Activated CD4-positive, alpha-beta T cell treated with anti-CD3 and anti-CD28 coated beads for 48 hours (primary cell): Measurements from ENCODE around the gene TMEM238.

Source experiments
- DNase-seq: peaks from one replicate; pipeline ENCODE4 v3.0.0-alpha.2; 2020

TMEM238 gene

GRCh38 chr19:55400281-55401087 lies 16.4 kb upstream of the TMEM238 start:
- DNase-seq: no peak

- DNase-seq: no peak
Measured at GRCh38 chr19:55398200-55398925, 14.3 kb upstream of the TMEM238 start.

GRCh38 chr19:55392820-55393761 lies 9.0 kb upstream of the TMEM238 start:
- no peak for DNase-seq

GRCh38 chr19:55391702-55392615 lies 7.9 kb upstream of the TMEM238 start:
- DNase-seq: no peak

DNA sequence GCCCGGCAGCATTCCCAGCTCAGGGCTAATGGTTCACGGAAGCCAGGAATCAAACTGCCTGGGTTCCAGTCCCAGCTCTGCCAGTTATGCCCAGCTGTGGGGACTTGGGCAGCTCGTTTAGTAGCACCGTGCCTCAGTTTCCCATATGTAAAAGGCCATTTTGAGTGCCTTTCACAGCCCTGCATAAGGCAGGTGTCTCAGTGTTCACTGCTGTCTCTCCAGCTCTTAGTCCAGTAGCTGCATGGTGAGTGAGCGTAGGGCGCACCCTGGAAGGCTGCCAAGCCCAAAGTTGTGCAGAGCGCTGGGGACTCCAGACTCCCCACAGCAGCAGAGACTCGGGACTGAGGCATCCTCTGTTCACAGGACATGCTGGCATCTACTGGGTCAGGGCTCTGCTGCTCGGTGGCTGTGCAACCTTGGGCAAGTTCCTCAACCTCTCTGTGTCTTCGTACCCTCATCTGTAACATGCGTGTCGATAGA lies 7.1 kb upstream of the TMEM238 start:
- no peak for DNase-seq

- DNase-seq: no peak
Measured at GRCh38 chr19:55390461-55390880, 6.4 kb upstream of the TMEM238 start.

DNA sequence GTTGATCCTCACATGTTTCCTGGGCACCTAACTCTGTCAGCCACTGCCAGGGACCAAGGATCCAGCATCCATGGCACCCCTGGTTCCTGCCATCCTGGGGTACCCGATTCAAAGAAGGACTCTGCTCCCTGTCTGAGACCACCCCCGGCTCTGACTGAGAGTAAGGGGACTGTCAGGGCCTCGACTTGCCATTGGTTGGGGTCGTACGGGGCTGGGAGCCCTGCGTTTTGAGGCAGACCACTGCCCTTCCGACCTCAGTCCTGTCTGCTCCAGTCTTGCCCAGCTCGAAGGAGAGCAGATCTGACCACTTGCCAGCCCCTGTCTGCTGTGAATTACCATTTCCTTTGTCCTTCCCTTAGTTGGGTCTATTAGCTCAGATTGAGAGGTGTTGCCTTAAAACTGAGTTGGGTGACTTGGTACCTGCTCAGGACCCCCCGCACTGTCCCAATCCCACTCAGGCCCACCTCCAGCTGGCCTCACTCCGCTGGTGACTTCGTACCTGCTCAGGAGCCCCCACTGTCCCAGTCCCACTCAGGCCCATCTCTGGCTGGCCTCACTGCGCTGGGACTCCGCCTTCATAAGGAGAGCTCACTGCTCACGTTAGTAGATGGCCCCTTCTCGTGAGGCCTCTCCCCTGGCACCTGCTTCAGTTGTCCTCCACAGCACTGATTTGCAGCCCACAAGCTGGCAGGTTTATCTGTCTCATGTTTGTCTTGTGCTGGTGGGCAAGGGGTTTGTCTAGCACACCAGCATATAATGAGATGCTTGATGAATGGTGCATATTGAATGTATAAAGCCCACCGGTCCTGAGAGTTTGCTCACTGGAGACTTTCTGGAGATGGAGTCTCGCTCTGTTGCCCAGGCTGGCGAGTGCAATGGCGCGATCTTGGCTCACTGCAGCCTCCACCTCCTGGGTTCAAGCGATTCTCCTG lies 5.6 kb upstream of the TMEM238 start:
- no peak for DNase-seq

DNA sequence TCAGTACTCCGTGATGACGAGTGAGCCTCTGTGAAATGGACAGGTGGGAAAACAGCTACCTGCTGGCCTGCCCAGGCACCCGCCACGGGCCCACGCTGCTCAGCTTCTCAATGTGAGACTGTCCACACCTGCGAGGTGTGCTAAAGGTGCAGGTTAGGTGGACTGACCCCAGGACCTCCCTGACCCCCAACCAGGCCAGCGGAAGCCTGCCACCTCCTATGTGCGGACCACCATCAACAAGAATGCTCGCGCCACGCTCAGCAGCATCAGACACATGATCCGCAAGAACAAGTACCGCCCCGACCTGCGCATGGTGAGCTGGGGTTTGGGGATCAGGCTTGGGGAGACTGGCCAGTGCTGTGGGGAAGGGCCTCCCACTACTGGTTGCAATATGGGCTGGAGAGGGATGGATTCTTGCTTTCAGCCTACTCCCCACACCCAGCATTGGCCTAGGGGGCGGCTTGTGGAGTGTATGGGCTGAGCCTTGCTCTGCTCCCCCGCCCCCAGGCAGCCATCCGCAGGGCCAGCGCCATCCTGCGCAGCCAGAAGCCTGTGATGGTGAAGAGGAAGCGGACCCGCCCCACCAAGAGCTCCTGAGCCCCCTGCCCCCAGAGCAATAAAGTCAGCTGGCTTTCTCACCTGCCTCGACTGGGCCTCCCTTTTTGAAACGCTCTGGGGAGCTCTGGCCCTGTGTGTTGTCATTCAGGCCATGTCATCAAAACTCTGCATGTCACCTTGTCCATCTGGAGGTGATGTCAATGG lies 3.8 kb upstream of the TMEM238 start:
- no peak for DNase-seq

DNA sequence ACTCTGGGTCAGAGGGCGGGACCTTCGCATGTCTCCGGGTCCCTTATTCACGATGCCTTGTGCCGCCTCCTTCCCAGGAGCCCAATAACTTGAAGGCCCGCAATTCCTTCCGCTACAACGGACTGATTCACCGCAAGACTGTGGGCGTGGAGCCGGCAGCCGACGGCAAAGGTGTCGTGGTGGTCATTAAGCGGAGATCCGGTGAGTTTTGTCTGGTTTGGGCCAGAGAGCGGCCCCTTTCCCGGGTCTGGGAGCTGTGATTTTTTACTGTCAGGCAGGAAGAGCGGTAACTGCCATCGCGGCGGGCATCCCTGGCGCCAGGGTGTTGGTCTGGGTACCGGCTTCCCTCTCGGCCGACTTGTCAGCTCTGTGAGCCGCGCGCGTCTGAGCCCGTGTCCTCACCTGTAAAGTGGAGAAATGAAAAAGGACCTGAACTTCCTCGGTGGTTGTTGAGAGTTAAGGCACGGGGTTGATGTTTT lies 2.4 kb upstream of the TMEM238 start:
- no peak for DNase-seq

GRCh38 chr19:55385724-55386492 lies 1.8 kb upstream of the TMEM238 start, which contains the start of gene RPL28:
TSS of gene RPL28 (plus strand) at chr19:55385932. CDS start at chr19:55386358, 426 bp downstream.
- DNase-seq: peak; percentile 99

DNA sequence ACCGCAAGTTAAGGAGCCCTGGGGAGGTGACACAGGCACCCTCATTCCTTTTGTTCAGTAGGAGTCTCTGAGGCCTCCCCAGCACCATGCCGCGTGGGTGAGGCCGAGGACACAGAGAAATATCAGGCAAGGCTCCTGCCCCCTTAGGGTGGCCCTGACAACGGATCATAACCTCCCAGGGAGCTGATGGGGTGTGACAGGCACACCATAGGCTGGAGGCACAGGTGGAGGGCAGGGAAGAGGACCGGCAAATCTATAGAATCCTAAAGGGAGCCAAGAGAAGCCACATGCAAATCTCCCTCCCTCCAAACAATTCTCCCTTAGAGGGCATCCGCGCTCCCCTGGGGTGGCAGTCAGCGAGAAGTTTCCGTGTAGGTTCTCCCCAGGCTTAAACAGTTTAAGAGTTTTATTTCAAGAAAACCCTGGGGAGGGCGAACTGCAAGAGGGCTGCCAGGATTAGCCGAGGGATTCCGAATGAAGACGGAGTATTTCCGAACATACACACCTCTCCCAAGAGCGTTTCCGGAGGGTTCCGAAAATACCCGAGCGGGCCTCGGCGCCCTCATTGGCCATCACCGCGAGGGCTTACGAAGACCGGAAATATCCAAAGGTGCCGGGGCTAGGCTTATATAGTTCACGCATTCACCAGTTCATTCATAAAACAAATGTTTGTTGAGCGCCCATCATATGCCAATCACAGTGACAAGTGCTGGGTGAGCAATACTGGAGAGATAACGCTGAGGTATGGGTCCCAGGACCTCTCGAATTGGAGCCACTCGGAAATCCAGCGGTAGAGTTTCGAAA lies 1.0 kb upstream of the TMEM238 start:
- DNase-seq: peak; percentile 98

DNA sequence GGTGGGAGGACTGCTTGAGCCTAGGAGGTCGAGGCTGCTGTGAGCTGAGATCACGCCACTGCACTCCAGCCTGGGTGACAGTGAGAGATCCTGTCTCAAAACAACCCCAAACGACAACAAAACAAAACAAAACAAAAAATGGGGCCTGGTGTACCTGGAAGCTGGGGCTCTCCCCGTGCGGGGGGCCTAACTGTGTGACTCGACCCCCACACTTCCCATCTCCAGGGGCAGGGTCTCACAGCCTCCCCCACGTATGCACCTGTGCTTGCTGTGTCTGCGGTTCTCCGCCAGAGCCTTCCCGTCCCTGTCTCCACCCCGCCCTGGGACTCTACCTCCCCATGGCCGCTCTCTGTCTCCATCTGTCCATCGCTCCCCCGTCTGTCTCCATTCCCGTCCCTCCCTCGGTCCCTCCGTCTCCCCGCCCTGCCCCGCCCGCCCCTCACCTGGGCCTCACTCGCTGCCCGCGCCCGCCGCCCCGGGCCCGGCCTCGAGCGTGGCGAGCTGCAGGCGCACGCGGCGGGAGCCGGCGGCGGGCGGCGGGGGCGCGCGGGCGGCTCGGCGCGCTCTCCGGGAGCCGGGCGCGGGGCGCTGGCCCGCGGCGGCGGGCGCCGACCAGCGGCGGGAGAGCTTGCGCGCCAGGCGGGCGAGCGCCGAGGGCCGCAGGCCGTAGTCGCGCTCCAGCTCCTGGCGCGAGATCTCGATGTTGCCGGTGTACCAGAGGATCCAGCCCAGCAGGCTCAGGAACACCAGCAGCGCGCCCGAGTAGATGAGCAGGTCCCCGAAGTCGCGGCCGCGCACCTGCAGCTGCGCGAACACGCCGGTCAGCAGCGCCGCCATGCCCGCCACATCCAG lies 587 bp downstream of the TMEM238 start:
- DNase-seq: peak; percentile 74

- DNase-seq: no peak
Measured at GRCh38 chr19:55382522-55383054, 1.5 kb downstream of the TMEM238 start.

- DNase-seq: no peak
Measured at GRCh38 chr19:55382013-55382412, 2.1 kb downstream of the TMEM238 start.

- no peak for DNase-seq
Measured at GRCh38 chr19:55379174-55379573, 4.9 kb downstream of the TMEM238 start.

- DNase-seq: no peak
Measured at GRCh38 chr19:55377356-55378131, 6.5 kb downstream of the TMEM238 start.
